A549 (cell line): ENCODE data around the gene GATA3. TPM values are rescaled to one million over a fixed set of nuclear protein-coding genes. Genes with fewer than 3 reads are reported as not detected.

Experiments
- ATAC-seq, 2 experiments: fragments of 200-7000 bp in 1 of 2; fragments of >200 bp in 1 of 2; cut with Nextera tagmentation in 1 of 2; cut with Tn5 transposase in 1 of 2; 3 replicates each; pipeline versions ENCODE4 v1.8.0 to v1.9.1; 2018 to 2020; ENCODE audit warnings: mild to moderate bottlenecking in 1 of 2, moderate library complexity in 1 of 2
- CTCF ChIA-PET: fragments of 300-600 bp; sonication (Branson Sonifier 250); formaldehyde crosslinking; extraction: SDS; loops from one replicate; lab custom pipeline; 2021; ENCODE audit warnings: antibody characterized with exemption, inconsistent platforms; lab: Yijun Ruan, JAX
- POLR2A ChIA-PET: fragments of 350-600 bp; formaldehyde crosslinking; extraction: SDS; loops from one replicate; lab custom pipeline; 2021; ENCODE audit warnings: antibody characterized with exemption, inconsistent platforms; lab: Yijun Ruan, JAX
- DNase-seq, 2 experiments: peaks; one replicate each; pipeline versions ENCODE4 v3.0.0 to v3.0.0-alpha.2; 2011 to 2016; ENCODE audit warnings: low read depth in 1 of 2, low spot score in 1 of 2
- FAIRE-seq: peaks from 2 replicates; lab custom pipeline; 2011; peaks lifted over from hg19 to GRCh38; lab: Jason Lieb, UNC
- H3K27ac ChIP-seq, 2 experiments: fragments of >200 bp; sonication (Bioruptor Twin); formaldehyde crosslinking; 3 replicates each; pipeline ENCODE4 v1.5.1; 2016 to 2017
- H3K4me1 ChIP-seq: fragments of >200 bp; sonication (Bioruptor Twin); formaldehyde crosslinking; 3 replicates; pipeline ENCODE4 v1.6.1; 2016
- H3K4me2 ChIP-seq: fragments of >200 bp; sonication (Bioruptor Twin); formaldehyde crosslinking; 3 replicates; pipeline ENCODE4 v1.6.1; 2016
- H3K4me3 ChIP-seq: fragments of >200 bp; sonication (Bioruptor Twin); formaldehyde crosslinking; 3 replicates; pipeline ENCODE4 v1.5.1; 2016
- H3K9me3 ChIP-seq: fragments of >200 bp; sonication (Bioruptor Twin); formaldehyde crosslinking; 3 replicates; pipeline ENCODE4 v1.6.1; 2016
- CBX2 ChIP-seq: fragments of 200-600 bp; sonication (generic); IDR thresholded peaks from 2 replicates; pipeline ENCODE4 v1.6.1; 2016; ENCODE audit warnings: low read depth, mild to moderate bottlenecking, borderline replicate concordance
- CEBPB ChIP-seq, 2 experiments: fragments of >200 bp in 1 of 2; sonication (Bioruptor Twin) in 1 of 2; formaldehyde crosslinking in 1 of 2; IDR thresholded peaks; 2 replicates each; pipeline ENCODE4 v1.6.1; 2012 to 2016
- GATA3 ChIP-seq: IDR thresholded peaks from 2 replicates; pipeline ENCODE4 v1.6.1; 2012; ENCODE audit warnings: borderline replicate concordance
- HDAC2 ChIP-seq: fragments of 200-600 bp; sonication (generic); IDR thresholded peaks from 2 replicates; pipeline ENCODE4 v1.6.1; 2016
- HEYL ChIP-seq: fragments of 250-450 bp; sonication (Bioruptor Pico); IDR thresholded peaks from 2 replicates; pipeline ENCODE4 v1.8.0; 2021; ENCODE audit warnings: mild to moderate bottlenecking, moderate library complexity
- HOXB13 ChIP-seq: fragments of 250-450 bp; sonication (Bioruptor Pico); IDR thresholded peaks from 2 replicates; pipeline ENCODE4 v1.5.0; 2020; ENCODE audit warnings: low read depth, mild to moderate bottlenecking, moderate library complexity
- JUNB ChIP-seq: fragments of >200 bp; sonication (Bioruptor Twin); formaldehyde crosslinking; IDR thresholded peaks from 2 replicates; pipeline ENCODE4 v1.6.1; 2016
- KDM5A ChIP-seq: fragments of 200-600 bp; sonication (generic); IDR thresholded peaks from 2 replicates; pipeline ENCODE4 v1.6.1; 2016; ENCODE audit warnings: antibody characterized with exemption, mild to moderate bottlenecking
- MAFK ChIP-seq: fragments of 450-650 bp; IDR thresholded peaks from 2 replicates; pipeline ENCODE4 v1.6.1; 2014; ENCODE audit not compliant: partially characterized antibody
- MAZ ChIP-seq: fragments of 150-350 bp; IDR thresholded peaks from 2 replicates; pipeline ENCODE4 v1.6.1; 2014; ENCODE audit warnings: antibody characterized with exemption, low read depth, low read length, borderline replicate concordance
- NFE2L2 ChIP-seq: fragments of 150-350 bp; conservative IDR thresholded peaks from 2 replicates; pipeline ENCODE4 v1.6.1; 2014; ENCODE audit warnings: low read length
- NR3C1 ChIP-seq: fragments of >200 bp; sonication (Bioruptor Twin); formaldehyde crosslinking; IDR thresholded peaks from 3 replicates; pipeline ENCODE4 v1.6.1; 2017
- POLR2A ChIP-seq: IDR thresholded peaks from 2 replicates; pipeline ENCODE4 v1.6.1; 2012; ENCODE audit warnings: mild to moderate bottlenecking, low read length
- POLR2AphosphoS2 ChIP-seq: conservative IDR thresholded peaks from 2 replicates; pipeline ENCODE4 v1.6.1; 2012; ENCODE audit warnings: low read length, improper control_type of control experiment, inconsistent platforms
- RAD21 ChIP-seq, 2 experiments: fragments of >200 bp in 1 of 2; sonication (Bioruptor Twin) in 1 of 2; formaldehyde crosslinking in 1 of 2; IDR thresholded peaks in 1 of 2; conservative IDR thresholded peaks in 1 of 2; 2 replicates in 1 of 2; 3 replicates in 1 of 2; pipeline ENCODE4 v1.6.1; 2012 to 2018; ENCODE audit warnings: inconsistent platforms in 1 of 2
- RCOR1 ChIP-seq: fragments of 150-350 bp; IDR thresholded peaks from 2 replicates; pipeline ENCODE4 v1.6.1; 2014; ENCODE audit warnings: antibody characterized with exemption, low read length, low read depth
- ZFP36 ChIP-seq: fragments of 450-650 bp; IDR thresholded peaks from 2 replicates; pipeline ENCODE4 v1.6.1; 2014; ENCODE audit warnings: borderline replicate concordance; ENCODE audit not compliant: partially characterized antibody
- ZNF302 ChIP-seq: fragments of 250-450 bp; sonication (Bioruptor Pico); IDR thresholded peaks from 2 replicates; pipeline ENCODE4 v1.9.0; 2021; ENCODE audit warnings: inconsistent platforms, mild to moderate bottlenecking, moderate library complexity
- WGBS: methylation state at CpG from one replicate; pipeline ENCODE4 v1.1.6; 2017; ENCODE audit errors: missing lambda C conversion rate; 5-methylcytosine and 5-hydroxymethylcytosine counted together
- polyA plus RNA-seq, 4 experiments: library from polyadenylated mRNA; depleted of rRNA in 3 of 4; stranded (reverse); fragments of >200 nt; fragmentation: RNase III in 1 of 4; extraction: RNeasy Plus Mini Kit Qiagen cat#74134 plus additional on column Dnase treatment in 1 of 4; gene quantifications; 2 replicates in 3 of 4; 3 replicates in 1 of 4; pipeline ENCODE4 v1.2.3, GENCODE V29; 2011 to 2017
- TF ChIP-seq, protein P1 (sequence below): fragments of 450-650 bp; IDR thresholded peaks from 2 replicates; pipeline ENCODE4 v1.6.1; 2014; ENCODE audit warnings: antibody characterized with exemption
- TF ChIP-seq, protein P2 (sequence below): IDR thresholded peaks from 2 replicates; pipeline ENCODE4 v1.6.1; 2012
- TF ChIP-seq, protein P3 (sequence below): IDR thresholded peaks from 2 replicates; pipeline ENCODE4 v1.6.1; 2012; ENCODE audit warnings: low read depth, borderline replicate concordance
- TF ChIP-seq, protein P4 (sequence below): fragments of 200-600 bp; sonication (generic); IDR thresholded peaks from 2 replicates; pipeline ENCODE4 v1.6.1; 2016; ENCODE audit warnings: antibody characterized with exemption, mild to moderate bottlenecking, moderate library complexity
- TF ChIP-seq, protein P5 (sequence below): fragments of >200 bp; sonication (Bioruptor Twin); formaldehyde crosslinking; IDR thresholded peaks from 3 replicates; pipeline ENCODE4 v1.6.1; 2016
- TF ChIP-seq, protein P6 (sequence below): fragments of >200 bp; sonication (Bioruptor Twin); formaldehyde crosslinking; IDR thresholded peaks from 3 replicates; pipeline ENCODE4 v1.5.1; 2016
- TF ChIP-seq, protein P7 (sequence below): IDR thresholded peaks from 2 replicates; pipeline ENCODE4 v1.6.1; 2012

Gene GATA3
- polyA plus RNA-seq, 2 of the 4 experiments (the other 2 are of a cell fraction), result 1.3 to 3.5 TPM

DNA sequence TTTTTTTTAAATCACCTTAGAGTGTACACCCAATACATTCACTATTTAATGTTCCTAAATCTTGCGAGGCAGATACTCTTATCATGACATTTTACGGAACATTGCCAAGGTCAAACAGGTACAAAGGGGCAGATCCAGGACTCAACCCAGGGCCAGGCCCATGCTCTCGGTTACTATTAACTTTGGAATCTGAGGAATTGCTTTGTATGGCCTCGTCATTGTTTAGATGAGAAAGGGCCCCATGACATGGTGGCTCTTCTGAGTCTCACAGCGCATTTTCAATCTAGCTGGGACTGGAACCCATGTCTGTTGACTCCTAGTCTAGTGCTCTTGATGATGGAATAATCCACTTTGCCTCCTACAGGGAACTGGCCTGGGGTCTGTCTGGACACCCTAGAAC, 59.1 kb downstream of the GATA3 start:
- no peak overlapping the region for H3K4me2 ChIP-seq
- DNase-seq, result no peak
- no peak for FAIRE-seq
- POLR2A ChIA-PET, result no interaction called here
- H3K4me3 ChIP-seq, result no peak overlapping the region
- CTCF ChIA-PET, result no interaction called here
- no peak overlapping the region for H3K27ac ChIP-seq
- H3K9me3 ChIP-seq, result no peaks in the 10 kb centered on the region
- WGBS, result 87% methylated on average over 5 of the region's 5 CpGs
- TF ChIP-seq ZNF302, result no peak
- TF ChIP-seq CBX2, result no peak
- TF ChIP-seq, protein P1, sequence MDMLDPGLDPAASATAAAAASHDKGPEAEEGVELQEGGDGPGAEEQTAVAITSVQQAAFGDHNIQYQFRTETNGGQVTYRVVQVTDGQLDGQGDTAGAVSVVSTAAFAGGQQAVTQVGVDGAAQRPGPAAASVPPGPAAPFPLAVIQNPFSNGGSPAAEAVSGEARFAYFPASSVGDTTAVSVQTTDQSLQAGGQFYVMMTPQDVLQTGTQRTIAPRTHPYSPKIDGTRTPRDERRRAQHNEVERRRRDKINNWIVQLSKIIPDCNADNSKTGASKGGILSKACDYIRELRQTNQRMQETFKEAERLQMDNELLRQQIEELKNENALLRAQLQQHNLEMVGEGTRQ, result no peak
- TF ChIP-seq, protein P2, sequence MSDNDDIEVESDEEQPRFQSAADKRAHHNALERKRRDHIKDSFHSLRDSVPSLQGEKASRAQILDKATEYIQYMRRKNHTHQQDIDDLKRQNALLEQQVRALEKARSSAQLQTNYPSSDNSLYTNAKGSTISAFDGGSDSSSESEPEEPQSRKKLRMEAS, result no peak
- no peak for TF ChIP-seq HEYL (CRISPR knock-in tag)
- no peak for TF ChIP-seq GATA3
- TF ChIP-seq MAFK, result no peak
- ATAC-seq, result no peak
- no peaks in the 10 kb centered on the region for H3K4me1 ChIP-seq

DNA sequence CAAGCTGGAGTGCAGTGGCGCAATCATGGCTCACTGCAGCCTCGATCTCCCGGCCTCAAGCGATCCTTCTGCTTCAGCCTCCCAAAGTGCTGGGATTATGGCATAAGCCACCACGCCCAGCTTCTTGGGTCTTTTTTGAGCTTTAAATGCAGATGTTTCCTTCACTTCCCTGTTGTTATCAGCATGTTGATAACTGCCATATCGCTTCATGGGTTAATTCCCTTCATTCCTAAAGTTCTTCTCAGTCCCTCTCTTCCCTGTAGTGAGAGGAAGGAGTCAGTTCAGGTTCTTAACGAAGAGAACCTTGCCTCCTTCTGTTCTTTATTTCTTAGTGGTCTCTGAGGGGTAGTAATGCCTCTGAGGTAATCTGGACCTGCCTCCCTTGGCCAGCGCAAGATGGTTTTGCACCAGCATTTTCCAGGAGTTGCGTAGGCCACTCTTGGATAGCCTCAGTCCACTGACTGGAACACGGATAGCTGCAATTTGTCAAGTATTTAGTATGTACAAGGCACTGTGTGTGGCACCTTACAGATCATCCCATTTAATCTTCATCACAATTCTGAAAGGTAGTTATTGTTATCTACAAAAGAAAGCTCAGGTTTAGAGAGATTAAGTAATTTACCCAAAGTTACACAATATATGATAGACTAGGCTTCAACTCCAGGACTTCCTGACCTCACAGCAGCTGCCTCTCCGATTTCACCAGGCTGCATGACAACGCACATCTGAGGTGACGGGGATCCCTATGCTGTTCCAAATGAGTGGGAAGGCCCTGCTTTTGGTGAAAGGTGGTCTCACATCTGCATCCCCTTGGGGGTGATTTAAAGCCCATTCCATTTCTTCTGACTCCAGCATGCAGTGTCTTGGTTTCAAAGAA, 60.5 kb downstream of the GATA3 start:
- no peaks in the 10 kb centered on the region for H3K4me1 ChIP-seq
- H3K4me3 ChIP-seq, result no peak overlapping the region
- no peaks in the 10 kb centered on the region for H3K9me3 ChIP-seq
- 78% methylated on average over 13 of the region's 13 CpGs for WGBS
- H3K4me2 ChIP-seq, result no peak overlapping the region
- ATAC-seq (no peak), DNase-seq (no peak), FAIRE-seq (no peak)
- H3K27ac ChIP-seq, result no peak overlapping the region
- ChIA-PET POLR2A (no interaction called here), CTCF (no interaction called here)
- TF ChIP-seq JUNB, result no peak
- TF ChIP-seq POLR2AphosphoS2, result no peak
- TF ChIP-seq NFE2L2, result no peak
- no peak for TF ChIP-seq HOXB13 (CRISPR knock-in tag)
- TF ChIP-seq RAD21 (conservative IDR thresholded peaks at IDR 0.05 in 1 of 2, IDR thresholded peaks at IDR 0.05 in 1 of 2), result no peak
- no peak for TF ChIP-seq RCOR1
- no peak for TF ChIP-seq KDM5A
- TF ChIP-seq HDAC2, result no peak
- TF ChIP-seq MAZ, result no peak
- TF ChIP-seq, protein P3, sequence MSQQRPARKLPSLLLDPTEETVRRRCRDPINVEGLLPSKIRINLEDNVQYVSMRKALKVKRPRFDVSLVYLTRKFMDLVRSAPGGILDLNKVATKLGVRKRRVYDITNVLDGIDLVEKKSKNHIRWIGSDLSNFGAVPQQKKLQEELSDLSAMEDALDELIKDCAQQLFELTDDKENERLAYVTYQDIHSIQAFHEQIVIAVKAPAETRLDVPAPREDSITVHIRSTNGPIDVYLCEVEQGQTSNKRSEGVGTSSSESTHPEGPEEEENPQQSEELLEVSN, result no peak
- TF ChIP-seq, protein P4, sequence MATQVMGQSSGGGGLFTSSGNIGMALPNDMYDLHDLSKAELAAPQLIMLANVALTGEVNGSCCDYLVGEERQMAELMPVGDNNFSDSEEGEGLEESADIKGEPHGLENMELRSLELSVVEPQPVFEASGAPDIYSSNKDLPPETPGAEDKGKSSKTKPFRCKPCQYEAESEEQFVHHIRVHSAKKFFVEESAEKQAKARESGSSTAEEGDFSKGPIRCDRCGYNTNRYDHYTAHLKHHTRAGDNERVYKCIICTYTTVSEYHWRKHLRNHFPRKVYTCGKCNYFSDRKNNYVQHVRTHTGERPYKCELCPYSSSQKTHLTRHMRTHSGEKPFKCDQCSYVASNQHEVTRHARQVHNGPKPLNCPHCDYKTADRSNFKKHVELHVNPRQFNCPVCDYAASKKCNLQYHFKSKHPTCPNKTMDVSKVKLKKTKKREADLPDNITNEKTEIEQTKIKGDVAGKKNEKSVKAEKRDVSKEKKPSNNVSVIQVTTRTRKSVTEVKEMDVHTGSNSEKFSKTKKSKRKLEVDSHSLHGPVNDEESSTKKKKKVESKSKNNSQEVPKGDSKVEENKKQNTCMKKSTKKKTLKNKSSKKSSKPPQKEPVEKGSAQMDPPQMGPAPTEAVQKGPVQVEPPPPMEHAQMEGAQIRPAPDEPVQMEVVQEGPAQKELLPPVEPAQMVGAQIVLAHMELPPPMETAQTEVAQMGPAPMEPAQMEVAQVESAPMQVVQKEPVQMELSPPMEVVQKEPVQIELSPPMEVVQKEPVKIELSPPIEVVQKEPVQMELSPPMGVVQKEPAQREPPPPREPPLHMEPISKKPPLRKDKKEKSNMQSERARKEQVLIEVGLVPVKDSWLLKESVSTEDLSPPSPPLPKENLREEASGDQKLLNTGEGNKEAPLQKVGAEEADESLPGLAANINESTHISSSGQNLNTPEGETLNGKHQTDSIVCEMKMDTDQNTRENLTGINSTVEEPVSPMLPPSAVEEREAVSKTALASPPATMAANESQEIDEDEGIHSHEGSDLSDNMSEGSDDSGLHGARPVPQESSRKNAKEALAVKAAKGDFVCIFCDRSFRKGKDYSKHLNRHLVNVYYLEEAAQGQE, result no peak
- TF ChIP-seq, protein P5, sequence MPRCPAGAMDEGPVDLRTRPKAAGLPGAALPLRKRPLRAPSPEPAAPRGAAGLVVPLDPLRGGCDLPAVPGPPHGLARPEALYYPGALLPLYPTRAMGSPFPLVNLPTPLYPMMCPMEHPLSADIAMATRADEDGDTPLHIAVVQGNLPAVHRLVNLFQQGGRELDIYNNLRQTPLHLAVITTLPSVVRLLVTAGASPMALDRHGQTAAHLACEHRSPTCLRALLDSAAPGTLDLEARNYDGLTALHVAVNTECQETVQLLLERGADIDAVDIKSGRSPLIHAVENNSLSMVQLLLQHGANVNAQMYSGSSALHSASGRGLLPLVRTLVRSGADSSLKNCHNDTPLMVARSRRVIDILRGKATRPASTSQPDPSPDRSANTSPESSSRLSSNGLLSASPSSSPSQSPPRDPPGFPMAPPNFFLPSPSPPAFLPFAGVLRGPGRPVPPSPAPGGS, result no peak
- no peak for TF ChIP-seq NR3C1
- TF ChIP-seq, protein P6, sequence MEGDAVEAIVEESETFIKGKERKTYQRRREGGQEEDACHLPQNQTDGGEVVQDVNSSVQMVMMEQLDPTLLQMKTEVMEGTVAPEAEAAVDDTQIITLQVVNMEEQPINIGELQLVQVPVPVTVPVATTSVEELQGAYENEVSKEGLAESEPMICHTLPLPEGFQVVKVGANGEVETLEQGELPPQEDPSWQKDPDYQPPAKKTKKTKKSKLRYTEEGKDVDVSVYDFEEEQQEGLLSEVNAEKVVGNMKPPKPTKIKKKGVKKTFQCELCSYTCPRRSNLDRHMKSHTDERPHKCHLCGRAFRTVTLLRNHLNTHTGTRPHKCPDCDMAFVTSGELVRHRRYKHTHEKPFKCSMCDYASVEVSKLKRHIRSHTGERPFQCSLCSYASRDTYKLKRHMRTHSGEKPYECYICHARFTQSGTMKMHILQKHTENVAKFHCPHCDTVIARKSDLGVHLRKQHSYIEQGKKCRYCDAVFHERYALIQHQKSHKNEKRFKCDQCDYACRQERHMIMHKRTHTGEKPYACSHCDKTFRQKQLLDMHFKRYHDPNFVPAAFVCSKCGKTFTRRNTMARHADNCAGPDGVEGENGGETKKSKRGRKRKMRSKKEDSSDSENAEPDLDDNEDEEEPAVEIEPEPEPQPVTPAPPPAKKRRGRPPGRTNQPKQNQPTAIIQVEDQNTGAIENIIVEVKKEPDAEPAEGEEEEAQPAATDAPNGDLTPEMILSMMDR, result no peak
- TF ChIP-seq, protein P7, sequence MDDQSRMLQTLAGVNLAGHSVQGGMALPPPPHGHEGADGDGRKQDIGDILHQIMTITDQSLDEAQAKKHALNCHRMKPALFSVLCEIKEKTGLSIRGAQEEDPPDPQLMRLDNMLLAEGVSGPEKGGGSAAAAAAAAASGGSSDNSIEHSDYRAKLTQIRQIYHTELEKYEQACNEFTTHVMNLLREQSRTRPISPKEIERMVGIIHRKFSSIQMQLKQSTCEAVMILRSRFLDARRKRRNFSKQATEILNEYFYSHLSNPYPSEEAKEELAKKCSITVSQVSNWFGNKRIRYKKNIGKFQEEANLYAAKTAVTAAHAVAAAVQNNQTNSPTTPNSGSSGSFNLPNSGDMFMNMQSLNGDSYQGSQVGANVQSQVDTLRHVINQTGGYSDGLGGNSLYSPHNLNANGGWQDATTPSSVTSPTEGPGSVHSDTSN, result no peak
- no peak for TF ChIP-seq ZFP36
- no peak for TF ChIP-seq CEBPB (IDR thresholded peaks at IDR 0.05)
- TF ChIP-seq GATA3, result no peak
- no peak for TF ChIP-seq POLR2A
